ENCODE measurements around the gene AIFM1. TPM values are rescaled to one million over a fixed set of nuclear protein-coding genes. Genes with fewer than 3 reads are reported as not detected.

The AIFM1 gene
- total RNA-seq, 2 donors from 2014 or later, result 53.7 to 58.7 TPM

- DNase-seq, result no peak
- Histone ChIP-seq H3K27me3 (ENCODE audit: control insufficient read depth, insufficient read depth, low read length, poor library complexity, severe bottlenecking) (no peaks in the 10 kb centered on the region), H3K9ac (ENCODE audit: extremely low read depth, low read length, poor library complexity, severe bottlenecking) (no peak overlapping the region), H3K4me3 (ENCODE audit: low read length) (no peak overlapping the region), H3K4me1 (ENCODE audit: control insufficient read depth, insufficient read depth, low read length) (no peaks in the 10 kb centered on the region), H3K27ac (ENCODE audit: low read depth, low read length) (no peak overlapping the region), H3K9me3 (ENCODE audit: control insufficient read depth, low read length) (no peaks in the 10 kb centered on the region), H3K36me3 (ENCODE audit: control insufficient read depth, insufficient read depth, low read length) (no peaks in the 10 kb centered on the region)
- H3K27me3 Mint-ChIP-seq (ENCODE audit: insufficient read depth), result peaks cover 10% of the 10 kb centered on the region
- H3K27ac Mint-ChIP-seq, result no peak overlapping the region
- no peaks in the 10 kb centered on the region for H3K4me1 Mint-ChIP-seq
- TF ChIP-seq, protein P1, sequence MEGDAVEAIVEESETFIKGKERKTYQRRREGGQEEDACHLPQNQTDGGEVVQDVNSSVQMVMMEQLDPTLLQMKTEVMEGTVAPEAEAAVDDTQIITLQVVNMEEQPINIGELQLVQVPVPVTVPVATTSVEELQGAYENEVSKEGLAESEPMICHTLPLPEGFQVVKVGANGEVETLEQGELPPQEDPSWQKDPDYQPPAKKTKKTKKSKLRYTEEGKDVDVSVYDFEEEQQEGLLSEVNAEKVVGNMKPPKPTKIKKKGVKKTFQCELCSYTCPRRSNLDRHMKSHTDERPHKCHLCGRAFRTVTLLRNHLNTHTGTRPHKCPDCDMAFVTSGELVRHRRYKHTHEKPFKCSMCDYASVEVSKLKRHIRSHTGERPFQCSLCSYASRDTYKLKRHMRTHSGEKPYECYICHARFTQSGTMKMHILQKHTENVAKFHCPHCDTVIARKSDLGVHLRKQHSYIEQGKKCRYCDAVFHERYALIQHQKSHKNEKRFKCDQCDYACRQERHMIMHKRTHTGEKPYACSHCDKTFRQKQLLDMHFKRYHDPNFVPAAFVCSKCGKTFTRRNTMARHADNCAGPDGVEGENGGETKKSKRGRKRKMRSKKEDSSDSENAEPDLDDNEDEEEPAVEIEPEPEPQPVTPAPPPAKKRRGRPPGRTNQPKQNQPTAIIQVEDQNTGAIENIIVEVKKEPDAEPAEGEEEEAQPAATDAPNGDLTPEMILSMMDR (conservative IDR thresholded peaks at IDR 0.05), result no peak
- WGBS, 2 experiments (ENCODE audit: insufficient coverage in 1 of 2, insufficient read length in 1 of 2), result 97% methylated on average over 5 of the region's 5 CpGs; no CpG with 5 or more reads in 1 of the 2 experiments
- H3K36me3 Mint-ChIP-seq (ENCODE audit: low read depth), result no peaks in the 10 kb centered on the region
- no peak overlapping the region for H3K4me3 Mint-ChIP-seq
- H3K9me3 Mint-ChIP-seq, result peaks cover 49% of the 10 kb centered on the region
Measured at GRCh38 chrX:130179170-130179569, 13.5 kb upstream of the AIFM1 start.

- Histone ChIP-seq H3K9ac (ENCODE audit: extremely low read depth, low read length, poor library complexity, severe bottlenecking) (no peak overlapping the region), H3K4me1 (ENCODE audit: control insufficient read depth, insufficient read depth, low read length) (no peaks in the 10 kb centered on the region), H3K27ac (ENCODE audit: low read depth, low read length) (no peak overlapping the region), H3K4me3 (ENCODE audit: low read length) (no peak overlapping the region), H3K36me3 (ENCODE audit: control insufficient read depth, insufficient read depth, low read length) (no peaks in the 10 kb centered on the region), H3K27me3 (ENCODE audit: control insufficient read depth, insufficient read depth, low read length, poor library complexity, severe bottlenecking) (peaks cover 19% of the 10 kb centered on the region), H3K9me3 (ENCODE audit: control insufficient read depth, low read length) (no peaks in the 10 kb centered on the region)
- DNase-seq, result no peak
- Mint-ChIP-seq H3K27me3 (ENCODE audit: insufficient read depth) (peaks cover 30% of the 10 kb centered on the region), H3K36me3 (ENCODE audit: low read depth) (no peaks in the 10 kb centered on the region), H3K27ac (no peak overlapping the region), H3K4me3 (no peak overlapping the region), H3K9me3 (peaks cover 48% of the 10 kb centered on the region), H3K4me1 (no peaks in the 10 kb centered on the region)
- 92% methylated on average over 4 of the region's 4 CpGs; no CpG with 5 or more reads in 1 of the 2 experiments for WGBS, 2 experiments (ENCODE audit: insufficient coverage in 1 of 2, insufficient read length in 1 of 2)
- TF ChIP-seq, protein P1 (conservative IDR thresholded peaks at IDR 0.05), result no peak
Measured at GRCh38 chrX:130176942-130177341, 11.3 kb upstream of the AIFM1 start.

- no peak for DNase-seq
- H3K4me3 ChIP-seq (ENCODE audit: low read length), result no peak overlapping the region
- Mint-ChIP-seq H3K36me3 (ENCODE audit: low read depth) (no peaks in the 10 kb centered on the region), H3K9me3 (peaks cover 47% of the 10 kb centered on the region), H3K27ac (no peak overlapping the region), H3K27me3 (ENCODE audit: insufficient read depth) (peaks cover 35% of the 10 kb centered on the region), H3K4me1 (no peaks in the 10 kb centered on the region), H3K4me3 (no peak overlapping the region)
- no peaks in the 10 kb centered on the region for H3K9me3 ChIP-seq (ENCODE audit: control insufficient read depth, low read length)
- TF ChIP-seq, protein P1 (conservative IDR thresholded peaks at IDR 0.05), result no peak
- no peaks in the 10 kb centered on the region for H3K4me1 ChIP-seq (ENCODE audit: control insufficient read depth, insufficient read depth, low read length)
- H3K36me3 ChIP-seq (ENCODE audit: control insufficient read depth, insufficient read depth, low read length), result no peaks in the 10 kb centered on the region
- no peak overlapping the region for H3K27ac ChIP-seq (ENCODE audit: low read depth, low read length)
- no peak overlapping the region for H3K9ac ChIP-seq (ENCODE audit: extremely low read depth, low read length, poor library complexity, severe bottlenecking)
- peaks cover 24% of the 10 kb centered on the region for H3K27me3 ChIP-seq (ENCODE audit: control insufficient read depth, insufficient read depth, low read length, poor library complexity, severe bottlenecking)
Measured at GRCh38 chrX:130176354-130176776, 10.7 kb upstream of the AIFM1 start.
